Activated naive CD8-positive, alpha-beta T cell treated with anti-CD3 and anti-CD28 coated beads, Interleukin-2, amount 10 ng/mL, durations not matched to agents 7 days and 5 days (primary cell): ENCODE data around the gene CFAP251. TPM values are rescaled to one million over a fixed set of nuclear protein-coding genes. Genes with fewer than 3 reads are reported as not detected.
"Not testable (repeated sequence)": the region's sequence is repeated elsewhere in the genome, so short reads cannot be mapped to it uniquely, and the experiment has no call there.

Source experiments
- ATAC-seq: fragments of 150-1000 bp; cut with Tn5 transposase; one replicate; pipeline ENCODE4 v1.10.0; 2021; ENCODE audit warnings: low read depth, moderate library complexity
- POLR2A ChIA-PET: fragments of 350-600 bp; sonication (Branson Sonifier 250); formaldehyde crosslinking; loops from one replicate; lab custom pipeline; 2021; ENCODE audit warnings: antibody characterized with exemption; lab: Charles Lee
- DNase-seq: peaks from one replicate; pipeline ENCODE4 v3.0.0; 2021
- H3K27ac Mint-ChIP-seq: one replicate; pipeline ENCODE4 v1.8.0; 2022; ENCODE audit warnings: mild to moderate bottlenecking, mixed read lengths
- H3K27me3 Mint-ChIP-seq: one replicate; pipeline ENCODE4 v1.8.0; 2022; ENCODE audit warnings: mild to moderate bottlenecking, moderate library complexity, mixed read lengths
- H3K36me3 Mint-ChIP-seq: one replicate; pipeline ENCODE4 v1.8.0; 2021; ENCODE audit warnings: mild to moderate bottlenecking, mixed read lengths
- H3K4me1 Mint-ChIP-seq: one replicate; pipeline ENCODE4 v1.8.0; 2021; ENCODE audit warnings: mixed read lengths
- H3K4me3 Mint-ChIP-seq: one replicate; pipeline ENCODE4 v1.8.0; 2022; ENCODE audit warnings: mild to moderate bottlenecking, moderate library complexity, mixed read lengths
- H3K9me3 Mint-ChIP-seq: one replicate; pipeline ENCODE4 v1.8.0; 2021; ENCODE audit warnings: mixed read lengths
- total RNA-seq, 2 experiments: library from RNA; stranded (reverse); gene quantifications; one replicate each; pipeline ENCODE4 v1.2.3, GENCODE V29; 2021

The CFAP251 gene
- total RNA-seq, 2 experiments from 2014 or later = 1.4 TPM

GRCh38 chr12:122029620-122030423 is 111.4 kb downstream of the CFAP251 start:
- DNase-seq = no peak
- H3K4me1 Mint-ChIP-seq = peaks cover 9% of the 10 kb centered on the region
- POLR2A ChIA-PET = no interaction called here
- no peak overlapping the region for H3K27ac Mint-ChIP-seq
- H3K36me3 Mint-ChIP-seq = peaks cover 1% of the 10 kb centered on the region
- no peak overlapping the region for H3K4me3 Mint-ChIP-seq
- no peaks in the 10 kb centered on the region for H3K27me3 Mint-ChIP-seq
- ATAC-seq = no peak
- H3K9me3 Mint-ChIP-seq = no peaks in the 10 kb centered on the region

GRCh38 chr12:122030424-122031035 is 112.1 kb downstream of the CFAP251 start:
- H3K4me3 Mint-ChIP-seq = no peak overlapping the region
- POLR2A ChIA-PET = no interaction called here
- no peaks in the 10 kb centered on the region for H3K9me3 Mint-ChIP-seq
- H3K27me3 Mint-ChIP-seq = no peaks in the 10 kb centered on the region
- DNase-seq = no peak
- no peak for ATAC-seq
- no peak overlapping the region for H3K27ac Mint-ChIP-seq
- H3K36me3 Mint-ChIP-seq = peaks cover 1% of the 10 kb centered on the region
- peaks cover 9% of the 10 kb centered on the region for H3K4me1 Mint-ChIP-seq

- peaks cover 3% of the 10 kb centered on the region for H3K36me3 Mint-ChIP-seq
- peak; percentile 62 for ATAC-seq
Observed at GRCh38 chr12:122031342-122032216, 113.2 kb downstream of the CFAP251 start.

GRCh38 chr12:122032580-122032979 is 114.2 kb downstream of the CFAP251 start:
- peaks cover 3% of the 10 kb centered on the region for H3K36me3 Mint-ChIP-seq
- no peak overlapping the region for H3K27ac Mint-ChIP-seq
- peaks cover 9% of the 10 kb centered on the region for H3K4me1 Mint-ChIP-seq
- no peaks in the 10 kb centered on the region for H3K9me3 Mint-ChIP-seq
- ATAC-seq = no peak
- POLR2A ChIA-PET = no interaction called here
- no peak for DNase-seq
- no peak overlapping the region for H3K4me3 Mint-ChIP-seq
- H3K27me3 Mint-ChIP-seq = no peaks in the 10 kb centered on the region

More at GRCh38 chr12:122031342-122032216, 113.2 kb downstream of the CFAP251 start:
- Mint-ChIP-seq H3K4me3 (no peak overlapping the region), H3K27ac (no peak overlapping the region), H3K9me3 (no peaks in the 10 kb centered on the region), H3K27me3 (no peaks in the 10 kb centered on the region), H3K4me1 (peaks cover 9% of the 10 kb centered on the region)
- DNase-seq = peak; percentile 69
- POLR2A ChIA-PET = no interaction called here

GRCh38 chr12:122035292-122035691 is 116.9 kb downstream of the CFAP251 start:
- H3K4me3 Mint-ChIP-seq = no peak overlapping the region
- no peaks in the 10 kb centered on the region for H3K27me3 Mint-ChIP-seq
- peaks cover 2% of the 10 kb centered on the region for H3K4me1 Mint-ChIP-seq
- DNase-seq (no peak), ATAC-seq (no peak)
- H3K9me3 Mint-ChIP-seq = no peaks in the 10 kb centered on the region
- POLR2A ChIA-PET = no interaction called here
- no peak overlapping the region for H3K27ac Mint-ChIP-seq
- H3K36me3 Mint-ChIP-seq = peaks cover 3% of the 10 kb centered on the region

GRCh38 chr12:122036153-122036552 is 117.8 kb downstream of the CFAP251 start:
- Mint-ChIP-seq H3K27me3 (no peaks in the 10 kb centered on the region), H3K36me3 (peaks cover 3% of the 10 kb centered on the region), H3K27ac (no peak overlapping the region), H3K4me3 (no peak overlapping the region), H3K9me3 (no peaks in the 10 kb centered on the region), H3K4me1 (peaks cover 2% of the 10 kb centered on the region)
- DNase-seq (no peak), ATAC-seq (no peak)
- POLR2A ChIA-PET = no interaction called here

GRCh38 chr12:122040579-122041386 is 122.4 kb downstream of the CFAP251 start:
- Mint-ChIP-seq H3K36me3 (peaks cover 7% of the 10 kb centered on the region), H3K4me1 (no peaks in the 10 kb centered on the region), H3K27ac (no peak overlapping the region), H3K9me3 (no peaks in the 10 kb centered on the region), H3K4me3 (no peak overlapping the region), H3K27me3 (no peaks in the 10 kb centered on the region)
- ATAC-seq (no peak), DNase-seq (no peak)
- POLR2A ChIA-PET = no interaction called here

GRCh38 chr12:122041458-122041857 is 123.1 kb downstream of the CFAP251 start:
- H3K4me1 Mint-ChIP-seq, ATAC-seq, H3K4me3 Mint-ChIP-seq, DNase-seq, H3K9me3 Mint-ChIP-seq, H3K27me3 Mint-ChIP-seq, H3K27ac Mint-ChIP-seq, H3K36me3 Mint-ChIP-seq, POLR2A ChIA-PET: not testable (repeated sequence)

GRCh38 chr12:122042910-122043309 is 124.5 kb downstream of the CFAP251 start:
- H3K4me3 Mint-ChIP-seq = no peak overlapping the region
- peaks cover 5% of the 10 kb centered on the region for H3K36me3 Mint-ChIP-seq
- H3K9me3 Mint-ChIP-seq = no peaks in the 10 kb centered on the region
- DNase-seq = no peak
- H3K4me1 Mint-ChIP-seq = no peaks in the 10 kb centered on the region
- POLR2A ChIA-PET = no interaction called here
- ATAC-seq = no peak
- no peaks in the 10 kb centered on the region for H3K27me3 Mint-ChIP-seq
- no peak overlapping the region for H3K27ac Mint-ChIP-seq

GRCh38 chr12:122043476-122043875 is 125.1 kb downstream of the CFAP251 start:
- POLR2A ChIA-PET = no interaction called here
- H3K9me3 Mint-ChIP-seq = no peaks in the 10 kb centered on the region
- no peak overlapping the region for H3K27ac Mint-ChIP-seq
- ATAC-seq = no peak
- DNase-seq = no peak
- no peaks in the 10 kb centered on the region for H3K27me3 Mint-ChIP-seq
- no peaks in the 10 kb centered on the region for H3K4me1 Mint-ChIP-seq
- H3K4me3 Mint-ChIP-seq = no peak overlapping the region
- peaks cover 5% of the 10 kb centered on the region for H3K36me3 Mint-ChIP-seq

GRCh38 chr12:122045262-122045661 is 126.9 kb downstream of the CFAP251 start:
- Mint-ChIP-seq H3K36me3 (peaks cover 5% of the 10 kb centered on the region), H3K4me3 (no peak overlapping the region), H3K4me1 (no peaks in the 10 kb centered on the region), H3K27me3 (no peaks in the 10 kb centered on the region), H3K9me3 (no peaks in the 10 kb centered on the region), H3K27ac (no peak overlapping the region)
- DNase-seq (no peak), ATAC-seq (no peak)
- POLR2A ChIA-PET = no interaction called here

GRCh38 chr12:122046145-122046544 is 127.8 kb downstream of the CFAP251 start:
- ATAC-seq = no peak
- POLR2A ChIA-PET = no interaction called here
- no peaks in the 10 kb centered on the region for H3K9me3 Mint-ChIP-seq
- no peak overlapping the region for H3K27ac Mint-ChIP-seq
- DNase-seq = no peak
- no peaks in the 10 kb centered on the region for H3K27me3 Mint-ChIP-seq
- no peak overlapping the region for H3K4me3 Mint-ChIP-seq
- H3K4me1 Mint-ChIP-seq = no peaks in the 10 kb centered on the region
- H3K36me3 Mint-ChIP-seq = peaks cover 5% of the 10 kb centered on the region

GRCh38 chr12:122048151-122048550 is 129.8 kb downstream of the CFAP251 start:
- H3K27me3 Mint-ChIP-seq = no peaks in the 10 kb centered on the region
- ATAC-seq = no peak
- no peaks in the 10 kb centered on the region for H3K9me3 Mint-ChIP-seq
- H3K36me3 Mint-ChIP-seq = peaks cover 5% of the 10 kb centered on the region
- no peak overlapping the region for H3K4me3 Mint-ChIP-seq
- no peaks in the 10 kb centered on the region for H3K4me1 Mint-ChIP-seq
- DNase-seq = no peak
- no peak overlapping the region for H3K27ac Mint-ChIP-seq
- POLR2A ChIA-PET = no interaction called here
